ENCODE data around the gene MBD5. TPM values are rescaled to one million over a fixed set of nuclear protein-coding genes. Genes with fewer than 3 reads are reported as not detected.

MBD5 gene
- total RNA-seq, 4 donors from 2014 or later: 22.9 to 44.2 (median 40.2) TPM

- Histone ChIP-seq H3K4me3 (no peak overlapping the region), H3K27ac (no peak overlapping the region), H3K4me1 (no peaks in the 10 kb centered on the region), H3K36me3 (no peaks in the 10 kb centered on the region), H3K27me3 (no peaks in the 10 kb centered on the region), H3K9me3 (no peaks in the 10 kb centered on the region)
- no peak for TF ChIP-seq POLR2A (IDR thresholded peaks at IDR 0.05)
- TF ChIP-seq CTCF (IDR thresholded peaks at IDR 0.05): no peak
- no peak for DNase-seq
Observed at GRCh38 chr2:148207111-148207510, 186.2 kb downstream of the MBD5 start.

- Histone ChIP-seq H3K27me3 (no peaks in the 10 kb centered on the region), H3K9me3 (no peaks in the 10 kb centered on the region), H3K27ac (no peak overlapping the region), H3K4me3 (no peak overlapping the region), H3K36me3 (no peaks in the 10 kb centered on the region), H3K4me1 (no peaks in the 10 kb centered on the region)
- TF ChIP-seq POLR2A (IDR thresholded peaks at IDR 0.05) (no peak), CTCF (IDR thresholded peaks at IDR 0.05) (no peak)
- no peak for DNase-seq
Observed at GRCh38 chr2:148209603-148210002, 188.7 kb downstream of the MBD5 start.

GRCh38 chr2:148218326-148219075 lies 197.6 kb downstream of the MBD5 start:
- H3K4me1 ChIP-seq: no peaks in the 10 kb centered on the region
- no peak overlapping the region for H3K4me3 ChIP-seq
- H3K36me3 ChIP-seq: no peaks in the 10 kb centered on the region
- no peak for DNase-seq
- H3K27ac ChIP-seq: no peak overlapping the region
- no peaks in the 10 kb centered on the region for H3K27me3 ChIP-seq
- H3K9me3 ChIP-seq: peaks cover 0 to 6% (median 0%) of the 10 kb centered on the region in 4 donors
- TF ChIP-seq CTCF (IDR thresholded peaks at IDR 0.05) (no peak), POLR2A (IDR thresholded peaks at IDR 0.05) (no peak)

- Histone ChIP-seq H3K4me1 (no peaks in the 10 kb centered on the region), H3K4me3 (no peak overlapping the region), H3K27ac (no peak overlapping the region), H3K27me3 (no peaks in the 10 kb centered on the region), H3K36me3 (no peaks in the 10 kb centered on the region), H3K9me3 (peaks cover 0 to 6% (median 0%) of the 10 kb centered on the region in 4 donors)
- no peak for DNase-seq
- TF ChIP-seq CTCF (IDR thresholded peaks at IDR 0.05) (no peak), POLR2A (IDR thresholded peaks at IDR 0.05) (no peak)
Observed at GRCh38 chr2:148221166-148221565, 200.3 kb downstream of the MBD5 start.

GRCh38 chr2:148221926-148222325 lies 201.0 kb downstream of the MBD5 start:
- no peak for DNase-seq
- Histone ChIP-seq H3K27ac (no peak overlapping the region), H3K27me3 (no peaks in the 10 kb centered on the region), H3K4me3 (no peak overlapping the region), H3K9me3 (peaks cover 0 to 6% (median 0%) of the 10 kb centered on the region in 4 donors), H3K36me3 (no peaks in the 10 kb centered on the region), H3K4me1 (no peaks in the 10 kb centered on the region)
- no peak for TF ChIP-seq POLR2A (IDR thresholded peaks at IDR 0.05)
- TF ChIP-seq CTCF (IDR thresholded peaks at IDR 0.05): no peak

Data from Peyer's patch (tissue), 4 donors.